HepG2 (cell line): ENCODE data around the gene HECTD1. TPM values are rescaled to one million over a fixed set of nuclear protein-coding genes. Genes with fewer than 3 reads are reported as not detected.
A peak's percentile ranks its signal among the peaks of the same experiment; 100 is the strongest.

Source experiments
- MIER2 ChIP-seq: IDR thresholded peaks from 2 replicates; pipeline ENCODE4 v1.6.1; 2016; ENCODE audit warnings: missing biosample characterization, missing genetic modification reagents
- NCOR1 ChIP-seq: fragments of 200-600 bp; sonication (generic); IDR thresholded peaks from 2 replicates; pipeline ENCODE4 v1.7.0; 2017; ENCODE audit warnings: antibody characterized with exemption, low read length, borderline replicate concordance
- TAF1 ChIP-seq: sonication (generic); formaldehyde crosslinking; IDR thresholded peaks from 2 replicates; pipeline ENCODE4 v1.4.0; 2020; ENCODE audit warnings: missing genetic modification reagents
- TBL1XR1 ChIP-seq: fragments of 150-350 bp; IDR thresholded peaks from 2 replicates; pipeline ENCODE4 v1.6.1; 2014; ENCODE audit warnings: borderline replicate concordance, low read length; ENCODE audit not compliant: partially characterized antibody
- ZNF30 ChIP-seq: sonication (generic); formaldehyde crosslinking; IDR thresholded peaks from 2 replicates; pipeline ENCODE4 v1.5.0; 2020; ENCODE audit warnings: mild to moderate bottlenecking, missing genetic modification reagents
- polyA plus RNA-seq, 8 experiments: library from polyadenylated mRNA; depleted of rRNA in 3 of 8; stranded (reverse) in 7 of 8; unstranded in 1 of 8; fragments of >200 nt; fragmentation: Illumina TruSeq in 4 of 8; extraction: Trizol in 4 of 8; gene quantifications; 2 replicates each; pipeline versions ENCODE4 v1.2.1 to v1.2.3, GENCODE V29; 2011 to 2016; ENCODE audit warnings: low read depth in 4 of 8, missing spikeins in 1 of 8, mixed read lengths in 1 of 8; ENCODE audit not compliant: insufficient read depth in 1 of 8
- total RNA-seq, 5 experiments: library from RNA; depleted of rRNA; stranded (reverse); fragments of >200 nt; fragmentation: Illumina TruSeq; extraction: Trizol; gene quantifications; 2 replicates each; pipeline ENCODE4 v1.2.3, GENCODE V29; 2016; ENCODE audit warnings: low read depth in 1 of 5
- TF ChIP-seq, protein P1 (sequence below), 2 experiments: sonication (generic) in 1 of 2; formaldehyde crosslinking in 1 of 2; IDR thresholded peaks; 2 replicates each; pipeline versions ENCODE4 v1.6.1 to v1.9.0; 2014 to 2022; ENCODE audit warnings: antibody characterized with exemption in 1 of 2, borderline replicate concordance in 1 of 2, inconsistent platforms in 1 of 2, low read depth in 1 of 2, missing genetic modification reagents in 1 of 2
- TF ChIP-seq, protein P2 (sequence below): sonication (generic); formaldehyde crosslinking; IDR thresholded peaks from one replicate; pipeline ENCODE4 v1.5.1; 2020; ENCODE audit warnings: mild to moderate bottlenecking, missing genetic modification reagents; ENCODE audit errors: not compliant biosample characterization
- TF ChIP-seq, protein P3 (sequence below): sonication (generic); formaldehyde crosslinking; IDR thresholded peaks from 2 replicates; pipeline ENCODE4 v1.4.0; 2020; ENCODE audit warnings: missing genetic modification reagents, borderline replicate concordance
- TF ChIP-seq, protein P4 (sequence below): sonication (generic); formaldehyde crosslinking; IDR thresholded peaks from 2 replicates; pipeline ENCODE4 v1.5.0; 2020; ENCODE audit warnings: missing genetic modification reagents

Gene HECTD1
- total and polyA plus RNA-seq, 2 of the 13 experiments (the other 11 are each of a cell fraction or from before 2014, with no cell fraction given) = 312 to 560 TPM

DNA sequence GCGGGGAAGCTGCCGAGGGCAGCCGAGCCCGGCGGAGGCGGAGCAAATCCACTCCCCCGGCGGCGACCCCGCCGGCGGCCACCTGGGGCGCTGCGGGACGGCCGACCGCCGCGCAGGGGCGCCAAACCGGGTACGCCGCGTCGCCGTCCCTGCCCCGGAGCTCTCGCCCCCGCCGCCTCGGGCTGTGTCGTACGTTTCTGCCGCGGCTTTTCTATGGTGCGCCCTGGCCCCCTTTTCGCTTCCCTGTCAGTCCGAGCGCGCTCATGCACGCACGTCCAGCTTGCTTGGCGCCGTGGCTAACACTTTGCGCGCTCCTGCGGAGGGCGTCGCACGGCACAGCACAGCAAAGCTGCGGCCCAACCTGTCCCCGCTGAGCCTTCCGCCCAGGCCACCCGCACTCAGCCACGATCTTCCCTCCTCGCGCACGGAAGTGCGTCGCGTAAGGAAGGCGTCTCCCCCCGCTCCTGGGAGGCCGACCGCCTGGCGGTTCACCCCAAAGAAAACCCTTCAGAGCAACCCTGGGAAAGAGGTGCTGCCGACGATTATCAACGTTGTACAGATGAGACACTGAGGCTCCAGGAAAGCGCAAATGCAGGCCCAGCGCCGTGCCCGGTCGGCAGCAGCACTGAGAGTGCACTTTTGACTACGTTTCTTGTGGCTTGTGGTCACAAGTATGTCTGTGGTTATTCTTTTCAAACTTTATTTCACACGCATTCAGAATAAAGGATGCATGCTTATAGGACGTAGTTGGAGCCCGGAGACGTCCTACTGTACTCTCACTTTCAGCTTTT, at the start of gene HECTD1 (continued):
- TF ChIP-seq, protein P1, sequence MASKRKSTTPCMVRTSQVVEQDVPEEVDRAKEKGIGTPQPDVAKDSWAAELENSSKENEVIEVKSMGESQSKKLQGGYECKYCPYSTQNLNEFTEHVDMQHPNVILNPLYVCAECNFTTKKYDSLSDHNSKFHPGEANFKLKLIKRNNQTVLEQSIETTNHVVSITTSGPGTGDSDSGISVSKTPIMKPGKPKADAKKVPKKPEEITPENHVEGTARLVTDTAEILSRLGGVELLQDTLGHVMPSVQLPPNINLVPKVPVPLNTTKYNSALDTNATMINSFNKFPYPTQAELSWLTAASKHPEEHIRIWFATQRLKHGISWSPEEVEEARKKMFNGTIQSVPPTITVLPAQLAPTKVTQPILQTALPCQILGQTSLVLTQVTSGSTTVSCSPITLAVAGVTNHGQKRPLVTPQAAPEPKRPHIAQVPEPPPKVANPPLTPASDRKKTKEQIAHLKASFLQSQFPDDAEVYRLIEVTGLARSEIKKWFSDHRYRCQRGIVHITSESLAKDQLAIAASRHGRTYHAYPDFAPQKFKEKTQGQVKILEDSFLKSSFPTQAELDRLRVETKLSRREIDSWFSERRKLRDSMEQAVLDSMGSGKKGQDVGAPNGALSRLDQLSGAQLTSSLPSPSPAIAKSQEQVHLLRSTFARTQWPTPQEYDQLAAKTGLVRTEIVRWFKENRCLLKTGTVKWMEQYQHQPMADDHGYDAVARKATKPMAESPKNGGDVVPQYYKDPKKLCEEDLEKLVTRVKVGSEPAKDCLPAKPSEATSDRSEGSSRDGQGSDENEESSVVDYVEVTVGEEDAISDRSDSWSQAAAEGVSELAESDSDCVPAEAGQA (IDR thresholded peaks at IDR 0.05; ENCODE audit: low read depth) = peak; percentile 86
- TF ChIP-seq, protein P1 (CRISPR knock-in tag; IDR thresholded peaks at IDR 0.05; ENCODE audit: borderline replicate concordance) = peak; percentile 72
- TF ChIP-seq TBL1XR1 (peak; percentile 68), TAF1 (peak; percentile 99), NCOR1 (peak; percentile 29; the same call in 1 of the 2 replicates), MIER2 (CRISPR knock-in tag) (peak; percentile 88; the same call in 1 of the 2 replicates), ZNF30 (CRISPR knock-in tag) (peak; percentile 98)
- TF ChIP-seq, protein P2, sequence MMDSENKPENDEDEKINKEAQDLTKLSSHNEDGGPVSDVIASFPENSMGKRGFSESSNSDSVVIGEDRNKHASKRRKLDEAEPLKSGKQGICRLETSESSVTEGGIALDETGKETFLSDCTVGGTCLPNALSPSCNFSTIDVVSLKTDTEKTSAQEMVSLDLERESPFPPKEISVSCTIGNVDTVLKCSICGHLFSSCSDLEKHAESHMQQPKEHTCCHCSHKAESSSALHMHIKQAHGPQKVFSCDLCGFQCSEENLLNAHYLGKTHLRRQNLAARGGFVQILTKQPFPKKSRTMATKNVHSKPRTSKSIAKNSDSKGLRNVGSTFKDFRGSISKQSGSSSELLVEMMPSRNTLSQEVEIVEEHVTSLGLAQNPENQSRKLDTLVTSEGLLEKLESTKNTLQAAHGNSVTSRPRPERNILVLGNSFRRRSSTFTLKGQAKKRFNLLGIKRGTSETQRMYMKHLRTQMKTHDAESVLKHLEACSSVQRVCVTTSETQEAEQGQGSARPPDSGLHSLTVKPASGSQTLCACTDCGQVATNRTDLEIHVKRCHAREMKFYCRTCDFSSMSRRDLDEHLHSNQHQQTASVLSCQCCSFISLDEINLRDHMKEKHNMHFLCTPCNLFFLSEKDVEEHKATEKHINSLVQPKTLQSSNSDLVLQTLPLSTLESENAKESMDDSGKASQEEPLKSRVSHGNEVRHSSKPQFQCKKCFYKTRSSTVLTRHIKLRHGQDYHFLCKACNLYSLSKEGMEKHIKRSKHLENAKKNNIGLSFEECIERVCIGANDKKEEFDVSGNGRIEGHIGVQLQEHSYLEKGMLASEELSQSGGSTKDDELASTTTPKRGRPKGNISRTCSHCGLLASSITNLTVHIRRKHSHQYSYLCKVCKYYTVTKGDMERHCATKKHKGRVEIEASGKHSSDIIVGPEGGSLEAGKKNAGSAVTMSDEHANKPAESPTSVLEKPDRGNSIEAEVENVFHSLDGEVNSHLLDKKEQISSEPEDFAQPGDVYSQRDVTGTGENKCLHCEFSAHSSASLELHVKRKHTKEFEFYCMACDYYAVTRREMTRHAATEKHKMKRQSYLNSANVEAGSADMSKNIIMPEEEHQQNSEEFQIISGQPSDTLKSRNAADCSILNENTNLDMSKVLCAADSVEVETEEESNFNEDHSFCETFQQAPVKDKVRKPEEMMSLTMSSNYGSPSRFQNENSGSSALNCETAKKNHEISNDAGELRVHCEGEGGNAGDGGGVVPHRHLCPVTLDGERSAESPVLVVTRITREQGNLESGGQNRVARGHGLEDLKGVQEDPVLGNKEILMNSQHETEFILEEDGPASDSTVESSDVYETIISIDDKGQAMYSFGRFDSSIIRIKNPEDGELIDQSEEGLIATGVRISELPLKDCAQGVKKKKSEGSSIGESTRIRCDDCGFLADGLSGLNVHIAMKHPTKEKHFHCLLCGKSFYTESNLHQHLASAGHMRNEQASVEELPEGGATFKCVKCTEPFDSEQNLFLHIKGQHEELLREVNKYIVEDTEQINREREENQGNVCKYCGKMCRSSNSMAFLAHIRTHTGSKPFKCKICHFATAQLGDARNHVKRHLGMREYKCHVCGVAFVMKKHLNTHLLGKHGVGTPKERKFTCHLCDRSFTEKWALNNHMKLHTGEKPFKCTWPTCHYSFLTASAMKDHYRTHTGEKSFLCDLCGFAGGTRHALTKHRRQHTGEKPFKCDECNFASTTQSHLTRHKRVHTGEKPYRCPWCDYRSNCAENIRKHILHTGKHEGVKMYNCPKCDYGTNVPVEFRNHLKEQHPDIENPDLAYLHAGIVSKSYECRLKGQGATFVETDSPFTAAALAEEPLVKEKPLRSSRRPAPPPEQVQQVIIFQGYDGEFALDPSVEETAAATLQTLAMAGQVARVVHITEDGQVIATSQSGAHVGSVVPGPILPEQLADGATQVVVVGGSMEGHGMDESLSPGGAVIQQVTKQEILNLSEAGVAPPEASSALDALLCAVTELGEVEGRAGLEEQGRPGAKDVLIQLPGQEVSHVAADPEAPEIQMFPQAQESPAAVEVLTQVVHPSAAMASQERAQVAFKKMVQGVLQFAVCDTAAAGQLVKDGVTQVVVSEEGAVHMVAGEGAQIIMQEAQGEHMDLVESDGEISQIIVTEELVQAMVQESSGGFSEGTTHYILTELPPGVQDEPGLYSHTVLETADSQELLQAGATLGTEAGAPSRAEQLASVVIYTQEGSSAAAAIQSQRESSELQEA = peak; percentile 92
- TF ChIP-seq, protein P3, sequence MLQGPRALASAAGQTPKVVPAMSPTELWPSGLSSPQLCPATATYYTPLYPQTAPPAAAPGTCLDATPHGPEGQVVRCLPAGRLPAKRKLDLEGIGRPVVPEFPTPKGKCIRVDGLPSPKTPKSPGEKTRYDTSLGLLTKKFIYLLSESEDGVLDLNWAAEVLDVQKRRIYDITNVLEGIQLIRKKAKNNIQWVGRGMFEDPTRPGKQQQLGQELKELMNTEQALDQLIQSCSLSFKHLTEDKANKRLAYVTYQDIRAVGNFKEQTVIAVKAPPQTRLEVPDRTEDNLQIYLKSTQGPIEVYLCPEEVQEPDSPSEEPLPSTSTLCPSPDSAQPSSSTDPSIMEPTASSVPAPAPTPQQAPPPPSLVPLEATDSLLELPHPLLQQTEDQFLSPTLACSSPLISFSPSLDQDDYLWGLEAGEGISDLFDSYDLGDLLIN (CRISPR knock-in tag) = peak; percentile 98
- TF ChIP-seq, protein P4, sequence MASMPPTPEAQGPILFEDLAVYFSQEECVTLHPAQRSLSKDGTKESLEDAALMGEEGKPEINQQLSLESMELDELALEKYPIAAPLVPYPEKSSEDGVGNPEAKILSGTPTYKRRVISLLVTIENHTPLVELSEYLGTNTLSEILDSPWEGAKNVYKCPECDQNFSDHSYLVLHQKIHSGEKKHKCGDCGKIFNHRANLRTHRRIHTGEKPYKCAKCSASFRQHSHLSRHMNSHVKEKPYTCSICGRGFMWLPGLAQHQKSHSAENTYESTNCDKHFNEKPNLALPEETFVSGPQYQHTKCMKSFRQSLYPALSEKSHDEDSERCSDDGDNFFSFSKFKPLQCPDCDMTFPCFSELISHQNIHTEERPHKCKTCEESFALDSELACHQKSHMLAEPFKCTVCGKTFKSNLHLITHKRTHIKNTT (CRISPR knock-in tag) = peak; percentile 78; the same call in 1 of the 2 replicates
